Measurements from ENCODE around the gene F2RL1.

DNA sequence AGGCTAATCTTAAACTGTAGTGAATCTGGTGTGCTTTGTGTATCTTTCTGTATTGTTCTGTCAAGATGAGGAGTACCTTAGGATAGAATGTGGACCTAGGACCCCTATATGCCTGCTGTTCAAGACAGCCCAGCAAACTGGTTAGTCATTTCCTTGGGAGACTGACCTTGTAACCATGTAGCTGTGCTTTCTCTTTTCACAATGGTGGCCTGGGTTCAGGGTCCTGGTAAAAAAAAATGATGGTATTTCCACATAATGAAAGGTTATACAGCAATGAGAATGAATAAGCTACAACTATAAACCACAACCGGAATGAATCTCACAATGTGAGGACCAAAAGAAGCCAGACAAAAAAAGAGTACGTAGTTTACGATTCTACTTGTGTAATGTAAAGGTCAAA lies 36.4 kb upstream of the F2RL1 start:
- TF ChIP-seq CTCF (conservative IDR thresholded peaks at IDR 0.05; ENCODE audit: low read depth, low read length) (no peak), EZH2 (IDR thresholded peaks at IDR 0.05; ENCODE audit: borderline replicate concordance, low read depth, low read length, poor library complexity, severe bottlenecking) (no peak)

Measured in A673 (cell line).